HG02970 (cell line): ENCODE results near the gene CABP5.
"Not testable (repeated sequence)": the region's sequence is repeated elsewhere in the genome, so short reads cannot be mapped to it uniquely, and the experiment has no call there.

Experiments used
- ATAC-seq: cut with Tn5 transposase; IDR thresholded peaks from one replicate; pipeline ENCODE4 v1.9.1; 2021; ENCODE audit warnings: mild to moderate bottlenecking, moderate library complexity, moderate number of reproducible peaks; ENCODE audit not compliant: unreplicated experiment, low FRiP score

Gene CABP5

DNA sequence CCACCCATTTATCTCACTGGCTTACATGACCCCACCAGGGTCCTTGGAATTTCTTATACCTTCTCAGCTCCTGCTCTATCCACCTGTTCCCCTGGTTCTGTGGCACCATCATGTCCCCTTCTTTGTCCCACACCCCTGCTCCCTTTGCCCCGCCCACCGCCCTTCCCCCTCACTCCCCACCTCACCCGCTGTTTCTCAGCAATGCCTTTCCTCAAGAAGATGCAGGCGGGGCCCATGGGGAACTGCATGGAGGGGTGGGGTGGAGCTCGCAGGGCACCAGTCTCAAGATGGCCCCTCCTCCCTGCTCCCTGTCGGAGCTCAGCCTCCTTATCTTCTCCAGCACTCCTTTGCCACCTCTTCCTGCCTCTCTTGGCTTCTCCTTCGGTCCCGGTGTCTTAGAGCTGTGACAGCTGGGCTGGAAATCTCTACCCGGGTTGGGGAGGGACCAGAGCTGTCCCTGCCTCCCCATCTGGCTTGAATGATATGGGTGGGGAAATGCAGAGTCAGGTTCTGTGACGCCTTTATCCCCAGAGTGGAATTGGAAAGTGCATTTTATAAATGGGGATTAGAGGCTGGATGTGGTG lies at the start of gene CABP5:
CABP5 (minus strand) TSS at position 405 of the 584 bp plus-strand sequence; CDS start at position 248, 157 bp downstream.
- ATAC-seq: no peak

DNA sequence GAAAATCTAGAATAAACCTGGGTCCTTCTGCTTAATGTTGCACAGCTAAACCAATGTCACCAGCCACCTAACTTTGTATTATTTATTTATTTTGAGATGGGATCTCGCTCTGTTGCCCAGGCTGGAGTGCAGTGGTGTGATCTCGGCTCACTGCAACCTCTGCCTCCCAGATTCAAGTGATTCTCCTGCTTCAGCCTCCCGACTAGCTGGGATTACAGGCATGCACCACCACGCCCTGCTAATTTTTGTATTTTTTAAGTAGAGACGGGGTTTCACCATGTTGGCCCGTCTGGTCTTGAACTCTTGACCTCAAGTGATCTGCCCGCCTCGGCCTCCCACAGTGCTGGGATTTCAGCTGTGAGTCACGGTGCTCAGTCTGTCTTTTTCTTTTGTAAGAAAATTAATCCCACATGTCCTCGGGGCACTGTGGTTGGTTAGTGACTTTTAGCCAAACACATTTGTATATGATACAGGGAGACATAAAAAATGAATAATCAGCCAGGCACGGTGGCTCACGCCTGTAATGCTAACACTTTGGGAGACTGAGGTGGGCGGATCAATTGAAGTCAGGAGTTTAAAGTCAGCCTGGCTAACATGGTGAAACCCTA lies 47.3 kb upstream of the CABP5 start:
- ATAC-seq: not testable (repeated sequence)

DNA sequence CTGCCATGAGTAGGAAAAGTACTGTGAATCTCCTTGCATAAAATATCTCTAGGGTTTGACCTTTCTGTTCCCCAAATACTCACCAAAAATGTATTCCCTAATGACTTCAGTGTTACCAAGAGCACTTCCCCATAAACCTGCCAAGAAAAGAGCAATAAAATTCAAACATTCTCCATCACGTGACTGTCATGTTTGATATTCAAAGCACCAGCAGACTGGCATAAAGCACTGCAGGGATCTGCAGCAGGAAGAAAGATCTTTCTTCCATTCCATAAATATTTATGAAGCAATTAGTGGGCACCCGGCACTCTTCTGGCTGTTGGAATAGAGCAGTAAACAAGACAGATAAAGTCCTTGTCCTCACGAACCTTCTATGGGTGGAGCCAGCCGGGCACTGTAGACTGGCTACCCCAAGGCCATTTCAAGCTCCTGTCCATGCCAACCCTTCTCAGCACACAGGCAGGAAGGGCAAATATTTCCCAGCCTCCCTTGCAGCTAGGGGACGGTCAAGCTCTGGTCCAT lies 46.5 kb upstream of the CABP5 start:
- no peak for ATAC-seq

DNA sequence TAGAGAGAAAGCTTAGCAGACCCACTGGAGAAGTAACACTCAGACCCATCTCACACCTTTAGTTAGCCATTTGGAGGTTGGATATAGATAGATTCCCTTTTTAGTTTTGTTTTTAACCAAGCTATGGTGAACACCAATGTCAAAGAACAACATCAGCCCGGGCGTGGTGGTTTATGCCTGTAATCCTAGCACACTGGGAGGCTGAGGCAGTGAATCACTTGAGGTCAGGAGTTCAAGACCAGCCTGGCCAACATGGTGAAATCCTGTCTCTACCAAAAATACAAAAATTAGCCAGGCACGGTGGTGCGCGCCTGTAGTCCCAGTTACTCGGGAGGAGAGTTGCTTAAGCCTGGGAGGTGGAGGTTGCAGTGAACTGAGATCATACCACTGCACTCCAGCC lies 45.1 kb upstream of the CABP5 start:
- ATAC-seq: not testable (repeated sequence)

DNA sequence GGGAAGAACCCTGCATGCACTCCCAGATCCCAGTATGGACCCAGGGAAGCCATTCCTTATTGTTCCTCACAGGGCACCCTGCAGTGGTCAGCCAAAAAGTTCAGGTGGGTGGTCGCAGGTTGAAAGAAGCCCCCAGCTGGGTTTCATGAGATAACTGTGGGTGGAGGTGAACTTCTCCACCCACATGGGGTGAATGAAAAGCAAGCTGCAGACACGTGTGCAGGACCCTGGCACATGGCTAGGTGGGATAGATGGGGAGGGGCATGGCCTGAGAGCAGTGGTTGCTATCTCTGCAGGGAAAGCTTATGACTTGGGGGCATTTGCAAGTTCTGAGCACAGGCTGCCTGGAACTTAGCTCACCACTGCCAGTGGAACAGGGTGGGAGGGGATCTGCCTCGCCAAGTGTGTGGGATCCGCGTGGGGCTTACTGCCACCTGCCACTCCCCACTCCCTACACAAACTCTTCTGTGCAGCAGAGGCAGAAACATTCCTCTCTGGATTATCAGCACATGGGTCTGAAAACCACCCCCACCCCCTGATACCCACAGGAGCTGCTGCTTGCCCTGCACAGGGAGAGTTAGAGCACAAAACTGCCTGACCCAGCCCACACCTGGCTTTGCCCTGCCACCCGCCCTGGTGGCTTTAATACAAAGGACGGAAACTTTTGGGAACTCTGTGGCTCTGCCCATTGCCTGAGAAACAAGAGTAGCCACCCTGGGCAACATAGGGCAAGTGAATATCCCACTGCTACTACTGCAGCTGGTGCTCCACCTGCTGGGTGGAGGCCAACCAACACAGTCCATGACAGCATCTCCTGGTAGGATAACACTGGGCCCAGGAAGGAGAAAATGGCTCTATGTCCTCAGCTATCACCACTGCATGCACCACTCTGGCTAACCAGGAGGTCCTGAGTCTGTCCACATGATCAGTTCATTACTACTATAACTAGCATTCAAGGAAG lies 42.3 kb upstream of the CABP5 start:
- no peak for ATAC-seq

DNA sequence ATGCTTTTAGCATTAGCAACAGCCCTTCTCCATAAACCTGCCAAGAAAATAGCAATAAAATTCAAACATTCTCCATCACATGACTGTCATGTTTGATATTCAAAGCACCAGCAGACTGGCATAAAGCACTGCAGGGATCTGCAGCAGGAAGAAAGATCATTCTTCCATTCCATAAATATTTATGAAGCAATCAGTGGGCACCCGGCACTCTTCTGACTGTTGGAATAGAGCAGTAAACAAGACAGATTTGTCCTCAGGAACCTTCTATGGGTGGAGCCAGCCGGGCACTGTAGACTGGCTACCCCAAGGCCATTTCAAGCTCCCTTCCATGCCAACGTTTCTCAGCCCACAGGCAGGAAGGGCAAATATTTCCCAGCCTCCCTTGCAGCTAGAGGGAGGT lies 41.2 kb upstream of the CABP5 start:
- ATAC-seq: no peak

DNA sequence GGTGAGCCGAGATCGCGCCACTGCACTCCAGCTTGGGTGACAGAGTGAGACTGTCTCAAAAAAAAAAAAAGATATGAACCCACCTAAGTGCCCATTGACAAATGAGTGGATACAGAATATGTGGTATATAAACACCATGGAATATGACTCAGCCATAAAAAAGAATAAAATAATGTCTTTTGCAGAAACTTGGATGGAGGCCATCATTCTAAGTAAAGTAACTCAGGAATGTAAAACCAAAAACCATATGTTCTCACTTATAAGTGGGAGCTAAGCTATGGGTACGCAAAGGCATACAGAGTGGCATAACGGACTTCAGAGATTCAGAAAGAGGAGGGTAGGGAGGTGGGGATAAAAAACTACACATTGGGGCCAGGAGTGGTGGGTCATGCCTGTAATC lies 37.2 kb upstream of the CABP5 start:
- no peak for ATAC-seq

DNA sequence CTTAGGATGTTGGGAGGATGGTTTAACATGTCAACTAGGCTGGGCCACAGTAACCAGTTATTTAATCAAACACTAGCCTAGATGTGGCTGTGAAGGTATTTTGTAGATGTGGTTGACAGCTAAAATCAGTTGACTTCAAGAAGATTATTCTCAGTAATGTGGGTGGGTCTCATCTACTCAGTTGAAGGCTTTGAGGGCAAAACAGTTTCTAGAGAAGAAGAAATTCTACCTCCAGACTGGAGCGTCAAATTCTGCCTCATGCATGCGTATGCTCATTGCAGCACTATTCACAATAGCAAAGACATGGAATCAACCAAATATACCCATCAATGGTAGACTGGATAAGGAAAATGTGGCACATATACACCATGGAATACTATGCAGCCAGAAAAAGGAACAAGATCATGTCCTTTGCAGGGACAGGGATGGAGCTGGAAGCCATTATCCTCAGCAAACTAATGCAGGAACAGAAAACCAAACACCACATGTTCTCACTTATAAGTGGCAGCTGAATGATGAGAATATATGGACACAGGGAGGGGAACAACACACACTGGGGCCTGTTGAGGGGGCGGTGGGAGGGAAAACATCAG lies 26.4 kb upstream of the CABP5 start:
- not testable (repeated sequence) for ATAC-seq

DNA sequence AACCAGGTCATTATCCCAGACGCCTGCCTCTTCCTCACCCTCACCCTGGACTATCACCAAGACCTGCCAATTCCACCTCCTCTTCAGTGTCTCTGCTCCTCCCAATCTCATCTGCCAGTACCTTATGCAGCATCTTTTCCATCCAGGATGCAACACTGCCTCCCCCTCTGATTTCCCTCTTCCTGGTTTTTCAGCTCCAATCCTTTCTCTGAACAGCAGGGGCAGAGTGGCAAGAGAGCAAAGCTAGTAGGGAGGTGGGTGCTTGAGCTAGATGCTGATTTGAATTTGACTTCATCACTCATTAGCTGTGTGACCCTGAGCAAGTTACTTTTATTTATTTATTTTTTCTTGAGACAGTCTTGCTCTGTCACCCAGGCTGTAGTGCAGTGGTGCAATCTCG lies 25.6 kb upstream of the CABP5 start:
- ATAC-seq: no peak

DNA sequence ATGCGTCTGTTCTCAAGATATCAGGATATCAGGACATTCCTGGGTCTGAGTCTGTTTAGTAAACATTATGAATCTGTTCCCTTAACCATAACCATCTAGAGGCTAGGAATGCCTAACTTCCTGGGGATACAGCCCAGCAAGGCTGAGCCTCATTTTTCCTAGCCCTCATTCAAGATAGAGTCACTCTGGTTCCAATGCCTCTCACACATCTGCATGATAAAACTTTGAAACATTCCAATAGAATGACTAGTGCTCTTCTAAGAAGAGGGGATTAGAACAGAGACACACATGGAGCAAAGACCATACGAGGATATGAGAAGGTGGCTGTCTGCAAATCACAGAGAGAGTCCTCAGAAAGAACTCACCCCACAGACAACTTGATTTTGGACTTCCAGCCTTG lies 20.6 kb upstream of the CABP5 start:
- no peak for ATAC-seq

DNA sequence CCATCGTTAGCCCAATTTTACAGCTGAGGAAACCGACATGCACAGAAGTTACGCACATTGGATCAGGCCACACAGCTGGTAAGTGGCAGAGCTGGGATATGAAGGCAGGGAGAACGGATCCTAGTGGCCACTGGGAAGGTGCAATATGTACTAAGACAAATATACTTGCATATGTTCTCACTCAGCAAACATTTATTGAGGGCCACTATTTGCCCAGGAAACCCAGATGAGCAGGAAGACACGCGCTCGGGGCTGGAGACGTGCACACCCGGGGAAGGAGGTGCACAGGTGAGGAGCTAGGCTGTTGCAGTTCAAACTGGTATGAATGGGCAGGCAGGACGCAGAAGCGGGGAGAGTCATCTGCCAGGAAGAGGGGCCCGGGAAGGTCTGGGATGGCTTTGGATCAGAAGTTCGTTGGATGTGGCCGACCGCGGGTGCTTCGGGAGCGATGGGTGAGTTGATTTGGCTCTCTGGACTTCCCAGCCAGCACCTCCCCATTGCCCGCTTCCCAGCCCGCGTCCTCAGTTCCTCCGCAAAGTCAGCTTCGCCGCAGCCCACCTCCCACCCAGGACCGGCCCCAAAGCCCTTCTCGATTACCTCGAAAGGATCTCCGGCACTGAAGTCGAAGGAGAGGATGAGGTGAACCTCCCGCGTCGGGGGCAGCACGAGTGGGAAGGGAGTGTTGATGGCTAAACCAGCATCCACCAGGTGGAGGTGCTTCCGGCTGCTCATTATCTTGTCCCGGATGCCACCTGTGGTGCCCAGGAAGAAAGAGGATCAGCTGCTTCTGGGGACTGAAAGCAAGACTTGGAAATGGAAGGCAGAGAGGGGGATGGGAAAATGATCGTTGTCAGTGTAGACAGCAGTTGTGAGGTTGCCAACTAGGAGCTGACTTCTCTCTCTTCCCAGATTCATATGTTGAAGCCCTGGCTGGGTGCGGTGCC lies 17.8 kb upstream of the CABP5 start:
- no peak for ATAC-seq

DNA sequence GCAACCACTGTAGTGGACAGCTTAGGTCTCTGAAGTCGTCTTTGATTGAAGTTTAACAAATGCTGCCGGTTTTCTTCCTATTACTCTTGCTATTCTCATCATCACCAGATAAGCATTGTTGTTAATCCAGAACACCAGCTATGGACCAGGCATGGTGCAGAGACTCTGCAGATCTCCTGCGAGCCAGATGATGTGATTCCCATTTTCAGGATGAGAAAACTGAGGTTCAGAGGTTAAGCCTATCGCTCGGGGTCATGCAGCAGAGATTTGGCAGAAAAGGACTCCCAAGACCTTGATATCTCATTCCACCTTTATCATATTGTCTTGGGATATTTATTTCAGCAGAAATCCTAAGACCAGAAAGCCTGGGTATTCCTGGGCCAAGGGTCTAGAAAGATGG lies 16.5 kb upstream of the CABP5 start:
- no peak for ATAC-seq

DNA sequence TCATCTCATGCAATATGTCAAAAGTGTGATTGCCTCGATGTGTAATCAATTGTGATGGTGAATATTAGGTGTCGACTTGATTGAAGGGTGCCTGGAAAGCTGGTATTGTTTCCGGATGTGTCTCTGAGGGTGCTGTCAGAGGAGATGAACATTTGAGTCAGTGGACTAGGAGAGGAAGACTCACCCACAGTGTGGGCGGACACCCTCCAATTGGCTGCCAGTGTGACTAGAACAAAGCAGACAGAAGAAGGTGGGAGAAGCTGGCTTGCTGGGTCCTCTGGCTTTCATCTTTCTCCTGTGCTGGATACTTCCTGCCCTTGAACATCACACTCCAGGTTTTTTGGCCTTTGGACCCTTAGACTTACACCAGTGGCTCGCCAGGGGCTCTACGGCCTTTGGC lies 15.5 kb upstream of the CABP5 start:
- no peak for ATAC-seq

DNA sequence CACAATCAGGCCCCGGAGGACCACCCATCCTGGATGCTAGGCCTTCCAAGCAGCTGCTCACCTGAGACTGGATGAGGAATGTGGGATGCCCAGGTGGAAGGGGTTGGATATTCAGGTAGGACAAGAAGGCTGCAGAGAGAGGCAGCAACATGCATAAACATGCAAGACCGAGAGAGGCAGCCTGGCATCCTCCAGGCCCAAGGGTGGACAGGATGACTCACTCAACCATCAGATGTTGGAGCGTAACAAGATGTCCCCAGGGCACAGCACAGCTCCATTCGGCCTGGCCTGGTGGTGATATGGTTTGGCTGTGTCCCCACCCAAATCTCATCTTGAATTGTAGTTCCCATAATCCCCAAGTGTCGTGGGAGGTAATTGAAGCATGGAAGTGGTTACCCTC lies 10.0 kb upstream of the CABP5 start:
- no peak for ATAC-seq

DNA sequence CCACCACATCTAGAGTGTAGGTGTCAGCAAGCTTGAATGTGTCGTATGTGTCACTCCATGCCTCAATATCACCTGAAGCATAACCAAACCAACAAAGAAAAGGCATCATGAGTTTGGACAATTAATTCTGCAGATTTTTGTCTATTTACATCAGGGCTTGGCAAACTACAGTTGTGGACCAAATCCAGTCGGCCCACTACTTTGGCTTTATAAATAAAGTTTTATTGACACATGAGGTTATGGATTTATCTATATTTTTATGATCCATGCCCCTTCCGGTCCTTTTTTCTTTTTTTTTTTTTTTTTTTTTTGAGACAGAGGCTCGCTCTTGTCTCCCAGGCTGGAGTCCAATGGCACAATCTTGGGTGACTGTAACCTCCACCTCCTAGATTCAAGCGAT lies 9.2 kb upstream of the CABP5 start:
- no peak for ATAC-seq

DNA sequence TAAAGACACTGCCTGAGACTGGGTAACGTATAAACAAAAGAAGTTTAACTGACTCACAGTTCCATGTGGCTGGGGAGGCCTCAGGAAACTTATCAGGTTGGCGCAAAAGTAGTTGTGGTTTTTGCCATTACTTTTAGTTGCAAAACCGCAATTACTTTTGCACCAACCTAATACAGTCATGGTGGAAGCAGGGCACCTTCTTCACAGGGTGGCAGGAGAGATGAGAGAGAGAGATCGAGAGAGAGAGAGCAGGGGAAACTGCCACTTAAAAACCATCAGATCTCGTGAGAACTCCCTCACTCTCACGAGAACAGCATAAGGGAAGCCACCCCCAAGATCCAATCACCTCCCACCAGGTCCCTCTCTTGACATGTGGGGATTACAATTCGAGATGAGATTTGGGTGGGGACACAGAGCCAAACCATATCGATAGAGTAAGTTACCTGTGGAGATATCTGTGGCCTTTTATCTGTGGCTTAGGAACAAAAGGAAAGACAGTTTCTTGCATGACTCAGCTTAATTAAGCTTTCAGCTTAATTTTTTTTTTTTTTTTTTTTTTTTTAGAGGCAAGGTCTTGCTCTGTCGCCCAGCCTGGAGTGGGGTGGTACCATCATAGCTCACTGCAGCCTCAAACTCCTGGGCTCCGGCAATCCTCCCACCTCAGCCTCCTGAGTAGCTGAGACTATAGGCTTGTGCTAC lies 7.6 kb upstream of the CABP5 start:
- ATAC-seq: no peak

DNA sequence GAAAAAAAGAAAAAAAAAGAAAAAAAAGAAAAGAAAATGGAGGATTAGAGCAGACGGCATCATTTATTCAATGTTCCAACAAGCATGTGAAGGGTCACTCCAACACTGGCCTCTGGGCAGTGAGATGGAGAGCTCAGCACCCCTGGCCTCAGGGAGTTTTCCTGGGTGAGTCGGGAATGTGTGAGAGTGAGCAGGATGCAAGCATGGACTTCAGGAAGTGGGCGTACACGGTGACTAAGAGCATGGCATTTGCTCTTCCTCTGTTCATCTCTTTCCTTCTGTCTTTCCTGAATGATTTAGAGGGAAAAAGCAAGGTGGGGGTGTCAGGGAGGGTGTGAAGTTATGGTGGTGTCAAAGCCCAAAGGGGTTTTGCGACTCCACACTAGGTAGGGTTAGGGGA lies 682 bp upstream of the CABP5 start:
- ATAC-seq: no peak

DNA sequence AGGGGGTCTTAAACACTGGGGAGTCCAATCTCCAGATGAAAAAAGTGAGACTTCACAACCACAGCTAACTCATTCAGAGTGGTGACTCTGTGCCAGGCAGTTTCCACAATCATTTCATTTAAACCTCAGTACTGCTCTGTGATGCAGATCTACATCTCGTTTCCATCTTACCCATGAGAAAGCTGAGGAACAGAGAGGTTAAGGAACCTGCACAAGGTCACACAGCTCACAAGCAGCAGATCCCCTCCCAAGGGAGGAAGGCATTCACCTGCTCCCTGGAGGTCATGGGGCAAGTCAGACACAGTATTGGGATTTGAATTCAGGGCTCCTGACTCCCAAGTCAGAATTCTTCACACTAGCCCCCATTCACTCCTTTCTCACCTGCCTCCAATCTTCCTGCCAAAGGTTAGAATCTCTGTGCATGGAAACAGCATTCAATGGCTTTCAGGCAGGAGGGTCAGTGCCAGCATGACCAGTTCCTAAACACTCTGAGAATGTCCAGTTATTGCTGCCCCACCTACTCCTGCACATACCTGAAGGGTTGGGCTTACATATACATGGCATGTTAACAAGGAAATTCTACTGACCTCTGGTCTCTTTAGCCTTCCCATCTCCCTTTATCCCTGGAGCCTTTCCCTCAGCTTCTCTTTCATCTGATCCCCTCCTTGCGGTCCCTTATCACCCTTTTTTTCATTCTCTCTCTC lies 1.9 kb downstream of the CABP5 start:
- no peak for ATAC-seq

DNA sequence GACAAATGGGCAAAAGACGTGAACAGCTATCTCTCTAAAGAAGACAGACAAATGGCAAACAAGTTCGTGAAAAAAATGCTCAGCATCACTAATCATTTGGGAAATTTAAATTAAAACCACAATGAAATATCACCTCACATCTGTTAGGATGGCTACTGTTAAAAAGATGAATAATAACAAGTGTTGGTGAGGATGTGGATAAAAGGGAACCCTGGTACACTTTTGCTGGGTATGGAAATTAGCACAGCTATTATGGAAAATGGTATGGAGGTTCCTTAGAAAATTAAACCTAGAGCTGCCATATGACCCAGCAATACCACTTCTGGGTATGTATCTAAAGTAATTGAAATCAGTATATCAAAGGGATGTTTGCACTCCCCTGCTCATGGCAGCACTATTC lies 7.1 kb downstream of the CABP5 start:
- no peak for ATAC-seq
